SK-N-SH (cell line): Measurements from ENCODE around the gene SORL1. TPM values are rescaled to one million over a fixed set of nuclear protein-coding genes. Genes with fewer than 3 reads are reported as not detected.

Experiments used
- CTCF ChIA-PET: fragments of 300-600, 350-600 bp; formaldehyde crosslinking; extraction: SDS; loops from one replicate; lab custom pipeline; 2021; lab: Yijun Ruan, JAX
- POLR2A ChIA-PET: fragments of 350-600 bp; sonication (Branson Sonifier 250); formaldehyde crosslinking; extraction: SDS; loops from one replicate; lab custom pipeline; 2020; ENCODE audit warnings: antibody characterized with exemption, inconsistent platforms; lab: Yijun Ruan, JAX
- DNase-seq: peaks from one replicate; pipeline ENCODE4 v3.0.0; 2012
- H2AFZ ChIP-seq: fragments of 200-600 bp; sonication (generic); 2 replicates; pipeline ENCODE4 v1.8.1; 2016; ENCODE audit warnings: antibody characterized with exemption, mild to moderate bottlenecking, low read depth
- H3F3A ChIP-seq: fragments of 200-600 bp; sonication (generic); replicated peaks from 2 replicates; pipeline ENCODE3; 2016; ENCODE audit warnings: antibody characterized with exemption, mild to moderate bottlenecking; ENCODE audit not compliant: insufficient read depth
- H3K27ac ChIP-seq, 2 experiments: fragments of 200-500 bp in 1 of 2; fragments of 200-600 bp in 1 of 2; sonication (Bioruptor generic) in 1 of 2; sonication (generic), shearing (Covaris generic) in 1 of 2; 2 replicates each; pipeline versions ENCODE4 v1.5.1 to v1.6.1; 2014 to 2016; ENCODE audit warnings: low read depth in 2 of 2, inconsistent platforms in 1 of 2, low read length in 1 of 2, mild to moderate bottlenecking in 1 of 2, mixed read lengths in 1 of 2
- H3K27me3 ChIP-seq: fragments of 200-600 bp; sonication (generic), shearing (Covaris generic); 2 replicates; pipeline ENCODE4 v1.6.1; 2016; ENCODE audit warnings: mixed run types; ENCODE audit not compliant: insufficient read depth
- H3K36me3 ChIP-seq, 2 experiments: fragments of 200-500 bp in 1 of 2; fragments of 200-600 bp in 1 of 2; sonication (Bioruptor generic) in 1 of 2; sonication (generic) in 1 of 2; replicated peaks in 1 of 2; 2 replicates each; pipeline versions ENCODE3 to v1.5.1; 2014 to 2016; ENCODE audit warnings: low read length in 1 of 2, mild to moderate bottlenecking in 1 of 2; ENCODE audit not compliant: insufficient read depth in 2 of 2, control insufficient read depth in 1 of 2
- H3K4me1 ChIP-seq, 2 experiments: fragments of 200-500 bp in 1 of 2; fragments of 200-600 bp in 1 of 2; sonication (Bioruptor generic) in 1 of 2; sonication (generic), shearing (Covaris generic) in 1 of 2; 2 replicates each; pipeline versions ENCODE4 v1.5.1 to v1.6.1; 2014 to 2016; ENCODE audit warnings: low read depth in 1 of 2, low read length in 1 of 2, mixed run types in 1 of 2; ENCODE audit not compliant: insufficient read depth in 2 of 2, control insufficient read depth in 1 of 2
- H3K4me2 ChIP-seq: fragments of 200-600 bp; sonication (generic), shearing (Covaris generic); 2 replicates; pipeline ENCODE4 v1.6.1; 2017; ENCODE audit warnings: mixed run types
- H3K4me3 ChIP-seq, 2 experiments: fragments of 200-500 bp in 1 of 2; fragments of 200-600 bp in 1 of 2; sonication (Bioruptor generic) in 1 of 2; sonication (generic), shearing (Covaris generic) in 1 of 2; 2 replicates each; pipeline versions ENCODE4 v1.5.1 to v1.8.1; 2014 to 2016; ENCODE audit warnings: low read depth in 2 of 2, inconsistent platforms in 1 of 2, low read length in 1 of 2, mild to moderate bottlenecking in 1 of 2, mixed read lengths in 1 of 2, moderate library complexity in 1 of 2
- H3K79me2 ChIP-seq: fragments of 200-600 bp; sonication (generic); 2 replicates; pipeline ENCODE4 v1.8.1; 2017; ENCODE audit warnings: mild to moderate bottlenecking; ENCODE audit not compliant: insufficient read depth
- H3K9ac ChIP-seq: fragments of 200-600 bp; sonication (generic); 2 replicates; pipeline ENCODE4 v1.6.1; 2017; ENCODE audit warnings: mixed run types
- H3K9me2 ChIP-seq: fragments of 200-600 bp; sonication (generic); 2 replicates; pipeline ENCODE4 v1.6.1; 2017; ENCODE audit warnings: mixed run types
- H3K9me3 ChIP-seq: fragments of 200-600 bp; sonication (generic); 2 replicates; pipeline ENCODE4 v1.6.1; 2017; ENCODE audit warnings: mixed run types, mild to moderate bottlenecking, moderate library complexity
- H4K20me1 ChIP-seq: fragments of 200-600 bp; sonication (generic); 2 replicates; pipeline ENCODE4 v1.6.1; 2017; ENCODE audit warnings: mild to moderate bottlenecking, mixed run types; ENCODE audit not compliant: insufficient read depth
- EP300 ChIP-seq, 2 experiments: IDR thresholded peaks; 2 replicates each; pipeline versions ENCODE4 v1.4.0 to v1.6.1; 2012; ENCODE audit warnings: borderline replicate concordance in 1 of 2, low read depth in 1 of 2, low read length in 1 of 2
- GABPA ChIP-seq: IDR thresholded peaks from 2 replicates; pipeline ENCODE4 v1.4.0; 2012; ENCODE audit warnings: low read depth, mild to moderate bottlenecking
- MEF2A ChIP-seq: IDR thresholded peaks from 2 replicates; pipeline ENCODE4 v1.4.0; 2012; ENCODE audit warnings: low read depth, borderline replicate concordance
- MXI1 ChIP-seq: IDR thresholded peaks from 2 replicates; pipeline ENCODE4 v1.6.1; 2012; ENCODE audit warnings: mild to moderate bottlenecking, low read depth, low read length, improper control_type of control experiment
- NRF1 ChIP-seq: IDR thresholded peaks from 2 replicates; pipeline ENCODE4 v1.6.1; 2012; ENCODE audit warnings: low read depth, mild to moderate bottlenecking, low read length
- RCOR1 ChIP-seq: fragments of 150-350 bp; IDR thresholded peaks from 2 replicates; pipeline ENCODE4 v1.6.1; 2017; ENCODE audit warnings: antibody characterized with exemption, low read length
- TAF1 ChIP-seq: IDR thresholded peaks from 2 replicates; pipeline ENCODE4 v1.6.1; 2012; ENCODE audit warnings: low read depth, mild to moderate bottlenecking, low read length, moderate library complexity, borderline replicate concordance
- TCF12 ChIP-seq: IDR thresholded peaks from 2 replicates; pipeline ENCODE4 v1.4.0; 2012
- WGBS: methylation state at CpG from one replicate; pipeline ENCODE4 v1.1.6; 2017; ENCODE audit warnings: low lambda C conversion rate; 5-methylcytosine and 5-hydroxymethylcytosine counted together
- polyA plus RNA-seq, 3 experiments: library from polyadenylated mRNA; depleted of rRNA; stranded (reverse); fragments of >200 nt; gene quantifications; 2 replicates each; pipeline ENCODE4 v1.2.3, GENCODE V29; 2012
- TF ChIP-seq, protein P1 (sequence below): IDR thresholded peaks from 2 replicates; pipeline ENCODE4 v1.6.1; 2012; ENCODE audit warnings: mild to moderate bottlenecking, low read depth, low read length, moderate library complexity
- TF ChIP-seq, protein P2 (sequence below): fragments of 150-350 bp; IDR thresholded peaks from 2 replicates; pipeline ENCODE4 v1.6.1; 2017; ENCODE audit warnings: antibody characterized with exemption, low read length, low read depth, borderline replicate concordance
- TF ChIP-seq, protein P3 (sequence below): IDR thresholded peaks from 2 replicates; pipeline ENCODE4 v1.4.0; 2012; ENCODE audit warnings: low read depth
- TF ChIP-seq, protein P4 (sequence below): IDR thresholded peaks from 2 replicates; pipeline ENCODE4; 2012

The SORL1 gene
- polyA plus RNA-seq, 1 of the 3 experiments (the other 2 are of a cell fraction), result 7.1 TPM

DNA sequence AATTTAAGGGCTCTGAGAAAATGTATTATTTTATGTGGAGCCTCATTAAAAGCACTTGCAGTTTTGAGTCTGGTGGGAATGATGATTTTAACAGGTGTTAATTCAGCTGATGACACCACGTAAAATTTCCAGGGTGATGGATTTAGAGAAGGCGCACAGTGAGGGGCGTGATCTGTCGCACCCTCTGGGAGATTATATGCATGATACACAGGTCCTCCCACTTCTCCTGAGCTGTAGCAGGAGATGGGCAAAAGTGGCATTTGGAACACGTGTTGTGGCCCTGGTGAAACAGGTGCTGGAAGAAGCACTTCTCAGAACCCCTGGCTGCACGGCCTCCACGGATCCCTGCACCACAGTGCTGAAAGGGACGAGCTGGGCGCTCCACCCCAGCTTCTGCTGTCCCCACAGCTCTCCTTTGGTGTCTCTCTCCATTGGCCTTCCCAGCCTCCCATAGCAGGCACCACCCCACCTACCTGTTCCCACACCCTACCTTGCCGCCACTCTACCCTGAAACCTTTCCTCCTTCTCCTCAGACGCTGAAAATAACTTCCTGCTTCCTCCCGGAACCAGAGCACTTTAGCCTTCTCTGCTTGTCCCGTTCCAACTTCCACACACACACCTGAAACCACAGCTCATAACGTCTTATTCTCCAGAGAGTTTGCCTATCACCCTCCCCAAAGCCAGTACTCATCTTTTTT, 6.9 kb upstream of the SORL1 start:
- TF ChIP-seq RCOR1, result no peak
- TF ChIP-seq, protein P1, sequence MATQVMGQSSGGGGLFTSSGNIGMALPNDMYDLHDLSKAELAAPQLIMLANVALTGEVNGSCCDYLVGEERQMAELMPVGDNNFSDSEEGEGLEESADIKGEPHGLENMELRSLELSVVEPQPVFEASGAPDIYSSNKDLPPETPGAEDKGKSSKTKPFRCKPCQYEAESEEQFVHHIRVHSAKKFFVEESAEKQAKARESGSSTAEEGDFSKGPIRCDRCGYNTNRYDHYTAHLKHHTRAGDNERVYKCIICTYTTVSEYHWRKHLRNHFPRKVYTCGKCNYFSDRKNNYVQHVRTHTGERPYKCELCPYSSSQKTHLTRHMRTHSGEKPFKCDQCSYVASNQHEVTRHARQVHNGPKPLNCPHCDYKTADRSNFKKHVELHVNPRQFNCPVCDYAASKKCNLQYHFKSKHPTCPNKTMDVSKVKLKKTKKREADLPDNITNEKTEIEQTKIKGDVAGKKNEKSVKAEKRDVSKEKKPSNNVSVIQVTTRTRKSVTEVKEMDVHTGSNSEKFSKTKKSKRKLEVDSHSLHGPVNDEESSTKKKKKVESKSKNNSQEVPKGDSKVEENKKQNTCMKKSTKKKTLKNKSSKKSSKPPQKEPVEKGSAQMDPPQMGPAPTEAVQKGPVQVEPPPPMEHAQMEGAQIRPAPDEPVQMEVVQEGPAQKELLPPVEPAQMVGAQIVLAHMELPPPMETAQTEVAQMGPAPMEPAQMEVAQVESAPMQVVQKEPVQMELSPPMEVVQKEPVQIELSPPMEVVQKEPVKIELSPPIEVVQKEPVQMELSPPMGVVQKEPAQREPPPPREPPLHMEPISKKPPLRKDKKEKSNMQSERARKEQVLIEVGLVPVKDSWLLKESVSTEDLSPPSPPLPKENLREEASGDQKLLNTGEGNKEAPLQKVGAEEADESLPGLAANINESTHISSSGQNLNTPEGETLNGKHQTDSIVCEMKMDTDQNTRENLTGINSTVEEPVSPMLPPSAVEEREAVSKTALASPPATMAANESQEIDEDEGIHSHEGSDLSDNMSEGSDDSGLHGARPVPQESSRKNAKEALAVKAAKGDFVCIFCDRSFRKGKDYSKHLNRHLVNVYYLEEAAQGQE, result no peak
- no peak for TF ChIP-seq MXI1
- TF ChIP-seq NRF1, result no peak
- TF ChIP-seq TAF1, result no peak
- TF ChIP-seq TCF12, result no peak
- TF ChIP-seq EP300 (IDR thresholded peaks at IDR 0.05; ENCODE audit: borderline replicate concordance in 1 of 2, low read depth in 1 of 2, low read length in 1 of 2), result no peak
- no peak for TF ChIP-seq MEF2A
- TF ChIP-seq, protein P2, sequence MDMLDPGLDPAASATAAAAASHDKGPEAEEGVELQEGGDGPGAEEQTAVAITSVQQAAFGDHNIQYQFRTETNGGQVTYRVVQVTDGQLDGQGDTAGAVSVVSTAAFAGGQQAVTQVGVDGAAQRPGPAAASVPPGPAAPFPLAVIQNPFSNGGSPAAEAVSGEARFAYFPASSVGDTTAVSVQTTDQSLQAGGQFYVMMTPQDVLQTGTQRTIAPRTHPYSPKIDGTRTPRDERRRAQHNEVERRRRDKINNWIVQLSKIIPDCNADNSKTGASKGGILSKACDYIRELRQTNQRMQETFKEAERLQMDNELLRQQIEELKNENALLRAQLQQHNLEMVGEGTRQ, result no peak
- TF ChIP-seq, protein P3, sequence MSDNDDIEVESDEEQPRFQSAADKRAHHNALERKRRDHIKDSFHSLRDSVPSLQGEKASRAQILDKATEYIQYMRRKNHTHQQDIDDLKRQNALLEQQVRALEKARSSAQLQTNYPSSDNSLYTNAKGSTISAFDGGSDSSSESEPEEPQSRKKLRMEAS, result no peak
- TF ChIP-seq GABPA, result no peak
- TF ChIP-seq, protein P4, sequence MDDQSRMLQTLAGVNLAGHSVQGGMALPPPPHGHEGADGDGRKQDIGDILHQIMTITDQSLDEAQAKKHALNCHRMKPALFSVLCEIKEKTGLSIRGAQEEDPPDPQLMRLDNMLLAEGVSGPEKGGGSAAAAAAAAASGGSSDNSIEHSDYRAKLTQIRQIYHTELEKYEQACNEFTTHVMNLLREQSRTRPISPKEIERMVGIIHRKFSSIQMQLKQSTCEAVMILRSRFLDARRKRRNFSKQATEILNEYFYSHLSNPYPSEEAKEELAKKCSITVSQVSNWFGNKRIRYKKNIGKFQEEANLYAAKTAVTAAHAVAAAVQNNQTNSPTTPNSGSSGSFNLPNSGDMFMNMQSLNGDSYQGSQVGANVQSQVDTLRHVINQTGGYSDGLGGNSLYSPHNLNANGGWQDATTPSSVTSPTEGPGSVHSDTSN, result no peak
- POLR2A ChIA-PET, result no interaction called here
- no peak overlapping the region for H3K4me3 ChIP-seq
- no peaks in the 10 kb centered on the region for H3K36me3 ChIP-seq
- H3K4me1 ChIP-seq, result no peaks in the 10 kb centered on the region; a peak in 1 of 4 replicates
- H4K20me1 ChIP-seq, result no peaks in the 10 kb centered on the region
- H3K27ac ChIP-seq, result no peak overlapping the region
- no peaks in the 10 kb centered on the region for H3K79me2 ChIP-seq
- H3K27me3 ChIP-seq, result no peaks in the 10 kb centered on the region; the same call in 1 of the 2 replicates
- H2AFZ ChIP-seq, result no peak overlapping the region
- no peaks in the 10 kb centered on the region for H3F3A ChIP-seq
- no peak overlapping the region for H3K9ac ChIP-seq
- CTCF ChIA-PET, result interaction anchor here (2.7 kb wide), 1 partner anchor 146 kb away, joined by 9 read pairs; no protein-coding TSS in a partner anchor
- H3K4me2 ChIP-seq, result no peak overlapping the region
- DNase-seq, result no peak
- H3K9me3 ChIP-seq, result no peaks in the 10 kb centered on the region
- WGBS, result 83% methylated on average over 11 of the region's 14 CpGs
- no peaks in the 10 kb centered on the region for H3K9me2 ChIP-seq
